Measurements from ENCODE around the gene COL25A1. TPM values are rescaled to one million over a fixed set of nuclear protein-coding genes. Genes with fewer than 3 reads are reported as not detected.

The COL25A1 gene
- total RNA-seq, 1 experiment from 2014 or later: not detected

DNA sequence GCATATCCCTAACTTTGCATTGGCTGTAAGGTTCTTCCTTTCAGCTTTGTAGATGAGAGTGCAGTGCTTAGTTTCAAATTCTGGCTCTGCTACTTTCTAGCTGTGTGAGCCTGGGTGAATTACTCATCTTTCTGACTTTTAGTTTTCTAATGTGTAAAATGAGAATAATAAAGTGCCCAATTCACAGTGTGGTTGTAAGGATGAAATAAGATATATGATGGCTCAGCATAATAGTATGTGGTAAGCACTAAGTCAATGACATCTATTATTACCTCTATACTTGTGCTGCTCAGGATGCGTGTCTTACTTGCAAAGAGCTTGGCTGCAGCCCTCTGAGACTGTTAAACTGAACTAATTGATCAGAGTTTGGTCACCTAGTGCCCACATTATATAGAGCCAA lies 509.0 kb downstream of the COL25A1 start:
- CTCF ChIA-PET: no interaction called here

DNA sequence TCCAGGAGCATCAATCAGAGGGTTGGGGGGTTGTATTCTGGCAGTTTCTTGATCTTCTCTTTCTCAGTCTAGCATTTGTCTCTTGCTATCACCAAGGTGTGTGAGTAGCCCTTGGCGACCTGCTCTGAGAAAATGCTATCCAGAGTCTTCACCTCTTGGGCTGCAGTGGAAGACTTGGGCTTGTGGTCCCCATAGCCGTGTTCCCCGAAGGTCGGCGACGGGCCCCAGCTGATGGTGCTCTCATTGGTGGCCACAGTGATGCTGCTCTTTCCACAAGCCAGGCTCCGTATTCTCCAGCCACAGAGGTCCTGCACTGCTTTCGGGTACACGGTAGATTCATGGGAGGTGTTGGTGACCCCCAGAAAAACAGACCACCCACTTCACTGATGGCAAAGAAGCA lies 513.7 kb downstream of the COL25A1 start:
- Histone ChIP-seq H4K20me1 (ENCODE audit: insufficient read depth) (no peaks in the 10 kb centered on the region), H3K4me1 (ENCODE audit: control insufficient read depth in 1 of 2, insufficient read depth in 2 of 2, low read length in 2 of 2) (no peaks in the 10 kb centered on the region), H3K9me3 (ENCODE audit: control insufficient read depth in 1 of 2, insufficient read depth in 1 of 2, low read depth in 1 of 2, low read length in 2 of 2) (no peaks in the 10 kb centered on the region), H3K79me2 (ENCODE audit: insufficient read depth, low read length) (no peaks in the 10 kb centered on the region), H2AFZ (ENCODE audit: low read depth, low read length, poor library complexity, severe bottlenecking) (no peak overlapping the region), H3K27me3 (ENCODE audit: insufficient read depth, low read length) (no peaks in the 10 kb centered on the region), H3K27ac (ENCODE audit: low read depth, low read length) (no peak overlapping the region), H3K4me3 (replicated peaks in 1 of 2; ENCODE audit: low read depth in 1 of 2, low read length in 2 of 2) (no peak overlapping the region), H3K4me2 (ENCODE audit: low read length) (no peak overlapping the region), H3K9ac (ENCODE audit: low read length) (no peak overlapping the region), H3K9me2 (ENCODE audit: insufficient read depth) (no peaks in the 10 kb centered on the region), H3K36me3 (ENCODE audit: control insufficient read depth in 1 of 2, insufficient read depth in 2 of 2, low read length in 2 of 2) (no peaks in the 10 kb centered on the region)
- BruUV-seq (replicated peaks): no TSS peak
- RAD21 ChIA-PET (ENCODE audit: low non-redundant PET in 1 of 2, low total read pairs in 2 of 2, uncharacterized antibody in 2 of 2, unreplicated experiment in 2 of 2): no interaction called here
- intact Hi-C loops (cut with micrococcal nuclease): no loop called here
- CTCF ChIA-PET: no interaction called here
- TF ChIP-seq EGR1 (IDR thresholded peaks at IDR 0.05; ENCODE audit: low read depth) (no peak), JUND (IDR thresholded peaks at IDR 0.05) (no peak), SP1 (IDR thresholded peaks at IDR 0.05; ENCODE audit: low read depth) (no peak)
- TF ChIP-seq, protein P1, sequence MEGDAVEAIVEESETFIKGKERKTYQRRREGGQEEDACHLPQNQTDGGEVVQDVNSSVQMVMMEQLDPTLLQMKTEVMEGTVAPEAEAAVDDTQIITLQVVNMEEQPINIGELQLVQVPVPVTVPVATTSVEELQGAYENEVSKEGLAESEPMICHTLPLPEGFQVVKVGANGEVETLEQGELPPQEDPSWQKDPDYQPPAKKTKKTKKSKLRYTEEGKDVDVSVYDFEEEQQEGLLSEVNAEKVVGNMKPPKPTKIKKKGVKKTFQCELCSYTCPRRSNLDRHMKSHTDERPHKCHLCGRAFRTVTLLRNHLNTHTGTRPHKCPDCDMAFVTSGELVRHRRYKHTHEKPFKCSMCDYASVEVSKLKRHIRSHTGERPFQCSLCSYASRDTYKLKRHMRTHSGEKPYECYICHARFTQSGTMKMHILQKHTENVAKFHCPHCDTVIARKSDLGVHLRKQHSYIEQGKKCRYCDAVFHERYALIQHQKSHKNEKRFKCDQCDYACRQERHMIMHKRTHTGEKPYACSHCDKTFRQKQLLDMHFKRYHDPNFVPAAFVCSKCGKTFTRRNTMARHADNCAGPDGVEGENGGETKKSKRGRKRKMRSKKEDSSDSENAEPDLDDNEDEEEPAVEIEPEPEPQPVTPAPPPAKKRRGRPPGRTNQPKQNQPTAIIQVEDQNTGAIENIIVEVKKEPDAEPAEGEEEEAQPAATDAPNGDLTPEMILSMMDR (IDR thresholded peaks at IDR 0.05 in 2 of 3, conservative IDR thresholded peaks at IDR 0.05 in 1 of 3; ENCODE audit: borderline replicate concordance in 1 of 3, insufficient read depth in 1 of 3, low read depth in 2 of 3, low read length in 2 of 3): no peak
- no peak for ATAC-seq
- no peak for DNase-seq (ENCODE audit: low read depth, low spot score)
- POLR2A ChIA-PET: no interaction called here

More for the DNA sequence above, 509.0 kb downstream of the COL25A1 start:
- H3K9me3 ChIP-seq (ENCODE audit: control insufficient read depth in 1 of 2, insufficient read depth in 1 of 2, low read depth in 1 of 2, low read length in 2 of 2): no peaks in the 10 kb centered on the region
- TF ChIP-seq EZH2phosphoT487 (IDR thresholded peaks at IDR 0.05; ENCODE audit: borderline replicate concordance) (no peak), SP1 (IDR thresholded peaks at IDR 0.05; ENCODE audit: low read depth) (no peak), ELF1 (IDR thresholded peaks at IDR 0.05; ENCODE audit: borderline replicate concordance, low read depth) (no peak)
- TF ChIP-seq, protein P2, sequence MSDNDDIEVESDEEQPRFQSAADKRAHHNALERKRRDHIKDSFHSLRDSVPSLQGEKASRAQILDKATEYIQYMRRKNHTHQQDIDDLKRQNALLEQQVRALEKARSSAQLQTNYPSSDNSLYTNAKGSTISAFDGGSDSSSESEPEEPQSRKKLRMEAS (IDR thresholded peaks at IDR 0.05): no peak
- TF ChIP-seq, protein P3, sequence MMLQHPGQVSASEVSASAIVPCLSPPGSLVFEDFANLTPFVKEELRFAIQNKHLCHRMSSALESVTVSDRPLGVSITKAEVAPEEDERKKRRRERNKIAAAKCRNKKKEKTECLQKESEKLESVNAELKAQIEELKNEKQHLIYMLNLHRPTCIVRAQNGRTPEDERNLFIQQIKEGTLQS (IDR thresholded peaks at IDR 0.05): no peak
- H3K36me3 ChIP-seq (ENCODE audit: control insufficient read depth in 1 of 2, insufficient read depth in 2 of 2, low read length in 2 of 2): no peaks in the 10 kb centered on the region
- no peaks in the 10 kb centered on the region for H3K27me3 ChIP-seq (ENCODE audit: insufficient read depth, low read length)
- no peaks in the 10 kb centered on the region for H4K20me1 ChIP-seq (ENCODE audit: insufficient read depth)
- H3K9me2 ChIP-seq (ENCODE audit: insufficient read depth): no peaks in the 10 kb centered on the region
- POLR2A ChIA-PET: no interaction called here
- no peaks in the 10 kb centered on the region for H3K79me2 ChIP-seq (ENCODE audit: insufficient read depth, low read length)
- H3K27ac ChIP-seq (ENCODE audit: low read depth, low read length): no peak overlapping the region
- no peak overlapping the region for H3K9ac ChIP-seq (ENCODE audit: low read length)
- no peak for DNase-seq (ENCODE audit: low read depth, low spot score)
- no peak for ATAC-seq
- no peak overlapping the region for H3K4me3 ChIP-seq (replicated peaks in 1 of 2; ENCODE audit: low read depth in 1 of 2, low read length in 2 of 2)
- BruUV-seq (replicated peaks): no TSS peak
- RAD21 ChIA-PET (ENCODE audit: low non-redundant PET in 1 of 2, low total read pairs in 2 of 2, uncharacterized antibody in 2 of 2, unreplicated experiment in 2 of 2): no interaction called here
- intact Hi-C loops (cut with micrococcal nuclease): no loop called here
- no peaks in the 10 kb centered on the region for H3K4me1 ChIP-seq (ENCODE audit: control insufficient read depth in 1 of 2, insufficient read depth in 2 of 2, low read length in 2 of 2)
- no peak overlapping the region for H3K4me2 ChIP-seq (ENCODE audit: low read length)
- no peak overlapping the region for H2AFZ ChIP-seq (ENCODE audit: low read depth, low read length, poor library complexity, severe bottlenecking)
